ENCODE results near the gene GALNT18. TPM values are rescaled to one million over a fixed set of nuclear protein-coding genes. Genes with fewer than 3 reads are reported as not detected.

GALNT18 gene
- total RNA-seq (2022) = 9.0 and 14.1 TPM in 2 replicates
- percentile 54 among the genes with signal in this experiment for Bru-seq, nascent RNA
- BruChase-seq, experiment 1, labeled RNA remaining after a 6-hour chase = percentile 38 among the genes with signal in this experiment
- percentile 49 among the genes with signal in this experiment for BruChase-seq, experiment 2, labeled RNA remaining after a 2-hour chase
- long read RNA-seq, transcript GALNT18-201 (11 exons, 2,504 nt) = major isoform, 51 of 57 reads
- long read RNA-seq, partial matches to known transcripts = 1 of 57 reads
- long read RNA-seq, other reads (novel, unspliced or antisense) = 5 of 57 reads

DNA sequence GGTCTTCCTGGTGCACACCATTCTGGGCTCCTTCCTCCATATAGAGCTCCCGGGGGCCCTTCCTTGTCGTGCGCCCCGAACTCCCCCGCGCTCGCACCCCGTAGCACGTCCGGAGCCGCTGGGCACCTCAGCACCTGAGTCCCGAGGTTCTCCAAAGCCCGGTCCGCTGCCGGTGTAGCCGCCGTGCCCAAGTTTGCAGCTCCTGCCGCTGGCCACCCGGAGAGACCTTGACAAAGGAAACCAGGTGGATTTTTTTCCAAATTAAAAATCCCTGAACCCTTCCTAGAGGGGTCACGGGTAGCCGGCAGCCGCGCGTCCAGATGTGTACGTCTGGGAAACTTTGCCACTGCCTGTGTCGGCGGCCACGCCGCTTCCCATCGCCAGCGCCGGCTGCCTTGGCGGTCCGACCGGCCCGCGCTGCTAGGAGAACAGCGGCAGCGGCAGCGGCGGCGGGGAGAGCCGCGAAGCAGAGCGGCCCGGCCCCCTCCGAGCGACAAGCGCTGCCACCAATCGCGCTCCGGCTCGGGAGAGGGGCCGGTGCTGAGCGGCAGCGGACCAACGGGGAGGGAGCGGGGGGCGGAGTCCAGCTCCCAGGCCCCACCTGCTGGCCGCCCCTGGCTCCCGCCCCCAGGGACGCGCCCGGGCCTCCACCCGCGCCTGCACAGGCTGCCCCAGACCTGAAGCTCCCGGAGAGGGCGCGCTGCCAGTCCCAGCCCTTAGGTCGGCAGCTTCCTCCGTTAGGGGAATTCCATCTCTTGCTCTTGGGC lies at the start of gene GALNT18:
Gene GALNT18, minus strand, starts transcription at position 433 of the 767 bp plus-strand sequence.
- peak within 1 kb of the TSS; percentile 90 for H3K4me3 Mint-ChIP-seq (ENCODE audit: unreplicated experiment)
- H3K4me1 Mint-ChIP-seq (ENCODE audit: insufficient read depth, unreplicated experiment) = peaks cover 34% of the 10 kb centered on the region
- TF ChIP-seq, protein P1, sequence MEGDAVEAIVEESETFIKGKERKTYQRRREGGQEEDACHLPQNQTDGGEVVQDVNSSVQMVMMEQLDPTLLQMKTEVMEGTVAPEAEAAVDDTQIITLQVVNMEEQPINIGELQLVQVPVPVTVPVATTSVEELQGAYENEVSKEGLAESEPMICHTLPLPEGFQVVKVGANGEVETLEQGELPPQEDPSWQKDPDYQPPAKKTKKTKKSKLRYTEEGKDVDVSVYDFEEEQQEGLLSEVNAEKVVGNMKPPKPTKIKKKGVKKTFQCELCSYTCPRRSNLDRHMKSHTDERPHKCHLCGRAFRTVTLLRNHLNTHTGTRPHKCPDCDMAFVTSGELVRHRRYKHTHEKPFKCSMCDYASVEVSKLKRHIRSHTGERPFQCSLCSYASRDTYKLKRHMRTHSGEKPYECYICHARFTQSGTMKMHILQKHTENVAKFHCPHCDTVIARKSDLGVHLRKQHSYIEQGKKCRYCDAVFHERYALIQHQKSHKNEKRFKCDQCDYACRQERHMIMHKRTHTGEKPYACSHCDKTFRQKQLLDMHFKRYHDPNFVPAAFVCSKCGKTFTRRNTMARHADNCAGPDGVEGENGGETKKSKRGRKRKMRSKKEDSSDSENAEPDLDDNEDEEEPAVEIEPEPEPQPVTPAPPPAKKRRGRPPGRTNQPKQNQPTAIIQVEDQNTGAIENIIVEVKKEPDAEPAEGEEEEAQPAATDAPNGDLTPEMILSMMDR (IDR thresholded peaks at IDR 0.05; ENCODE audit: unreplicated experiment) = peak; percentile 29
- intact Hi-C loops (cut with micrococcal nuclease) = loop anchor here (2.0 to 10.0 kb wide), 4 partner anchors 165 to 689 kb away; no protein-coding TSS in a partner anchor
- H3K27me3 Mint-ChIP-seq (ENCODE audit: insufficient read depth, unreplicated experiment) = no peaks in the 10 kb centered on the region
- peak; percentile 95 for DNase-seq (ENCODE audit: unreplicated experiment)
- ChIA-PET POLR2A (interaction anchor here (0.6 to 3.6 kb wide), 38 partner anchors 9 to 813 kb away, joined by 3 to 50 read pairs (median 4); partner anchors contain the start of genes EIF4G2 and ZBED5), CTCF (interaction anchor here (0.5 to 2.6 kb wide), 22 partner anchors 10 to 688 kb away, joined by 3 to 14 read pairs (median 3); no protein-coding TSS in a partner anchor)
- H3K36me3 Mint-ChIP-seq (ENCODE audit: insufficient read depth, unreplicated experiment) = no peaks in the 10 kb centered on the region
- BruUV-seq (replicated peaks) = TSS peak; percentile 51
- H3K27ac Mint-ChIP-seq (ENCODE audit: low read depth, unreplicated experiment) = peak within 1 kb of the TSS; percentile 51
- H3K9me3 Mint-ChIP-seq (ENCODE audit: unreplicated experiment) = no peaks in the 10 kb centered on the region

GRCh38 chr11:11670574-11670973 lies 48.8 kb upstream of the GALNT18 start:
- intact Hi-C loops (cut with micrococcal nuclease) = no loop called here
- no TSS peak for BruUV-seq (replicated peaks)
- Mint-ChIP-seq H3K27ac (ENCODE audit: low read depth, unreplicated experiment) (no peak overlapping the region), H3K36me3 (ENCODE audit: insufficient read depth, unreplicated experiment) (no peaks in the 10 kb centered on the region), H3K4me1 (ENCODE audit: insufficient read depth, unreplicated experiment) (no peaks in the 10 kb centered on the region), H3K27me3 (ENCODE audit: insufficient read depth, unreplicated experiment) (peaks cover 33% of the 10 kb centered on the region), H3K4me3 (ENCODE audit: unreplicated experiment) (no peak overlapping the region), H3K9me3 (ENCODE audit: unreplicated experiment) (peaks cover 8% of the 10 kb centered on the region)
- no peak for DNase-seq (ENCODE audit: unreplicated experiment)
- CTCF ChIA-PET = interaction anchor here (0.6 kb wide), 1 partner anchor 772 kb away, joined by 4 read pairs; no protein-coding TSS in a partner anchor
- TF ChIP-seq, protein P1 (IDR thresholded peaks at IDR 0.05; ENCODE audit: unreplicated experiment) = no peak
- POLR2A ChIA-PET = no interaction called here

GRCh38 chr11:11669233-11669846 lies 47.5 kb upstream of the GALNT18 start:
- Mint-ChIP-seq H3K27ac (ENCODE audit: low read depth, unreplicated experiment) (no peak overlapping the region), H3K36me3 (ENCODE audit: insufficient read depth, unreplicated experiment) (no peaks in the 10 kb centered on the region), H3K9me3 (ENCODE audit: unreplicated experiment) (peaks cover 8% of the 10 kb centered on the region), H3K4me1 (ENCODE audit: insufficient read depth, unreplicated experiment) (no peaks in the 10 kb centered on the region), H3K27me3 (ENCODE audit: insufficient read depth, unreplicated experiment) (peaks cover 45% of the 10 kb centered on the region), H3K4me3 (ENCODE audit: unreplicated experiment) (no peak overlapping the region)
- no TSS peak for BruUV-seq (replicated peaks)
- POLR2A ChIA-PET = interaction anchor here (0.6 to 1.2 kb wide), 3 partner anchors 13 to 83 kb away, joined by 3 read pairs; no protein-coding TSS in a partner anchor
- DNase-seq (ENCODE audit: unreplicated experiment) = no peak
- intact Hi-C loops (cut with micrococcal nuclease) = no loop called here
- CTCF ChIA-PET = interaction anchor here (1.0 to 1.5 kb wide), 2 partner anchors 11 to 180 kb away, joined by 3 read pairs; no protein-coding TSS in a partner anchor
- TF ChIP-seq, protein P1 (IDR thresholded peaks at IDR 0.05; ENCODE audit: unreplicated experiment) = no peak

All from MCF 10A (cell line).